WTC11 (cell line): ENCODE data around the gene NOXO1. TPM values are rescaled to one million over a fixed set of nuclear protein-coding genes. Genes with fewer than 3 reads are reported as not detected.

Experiments used
- ATAC-seq: fragments of 200-7000 bp; cut with Tn5 transposase; 2 replicates; pipeline ENCODE4 v1.10.0; 2021; ENCODE audit warnings: mild to moderate bottlenecking, moderate library complexity
- CTCF ChIA-PET: fragments of 300-600 bp; sonication (Branson Sonifier 250); formaldehyde crosslinking; loops from one replicate; lab custom pipeline; 2021; ENCODE audit warnings: antibody characterized with exemption; lab: Charles Lee
- POLR2A ChIA-PET: fragments of 350-600 bp; sonication (Branson Sonifier 250); formaldehyde crosslinking; loops from one replicate; lab custom pipeline; 2021; ENCODE audit warnings: antibody characterized with exemption; lab: Charles Lee
- DNase-seq: peaks from one replicate; pipeline ENCODE4 v3.0.0; 2021; ENCODE audit warnings: low spot score
- H3K27ac Mint-ChIP-seq: 2 replicates; pipeline ENCODE4 v1.8.0; 2021; ENCODE audit warnings: mixed read lengths
- H3K27me3 Mint-ChIP-seq: 2 replicates; pipeline ENCODE4 v1.8.0; 2021; ENCODE audit warnings: low read depth, mild to moderate bottlenecking, moderate library complexity, mixed read lengths
- H3K36me3 Mint-ChIP-seq: 2 replicates; pipeline ENCODE4 v1.8.0; 2021; ENCODE audit warnings: mixed read lengths
- H3K4me1 Mint-ChIP-seq: 2 replicates; pipeline ENCODE4 v1.8.0; 2022; ENCODE audit warnings: mixed read lengths
- H3K4me3 Mint-ChIP-seq: 2 replicates; pipeline ENCODE4 v1.8.0; 2021; ENCODE audit warnings: mild to moderate bottlenecking, moderate library complexity, mixed read lengths
- H3K9me3 Mint-ChIP-seq: 2 replicates; pipeline ENCODE4 v1.8.0; 2021; ENCODE audit warnings: mixed read lengths
- AR ChIP-seq: fragments of 250-450 bp; sonication (Bioruptor Pico); IDR thresholded peaks from 2 replicates; pipeline ENCODE4 v1.9.0; 2021; ENCODE audit warnings: mild to moderate bottlenecking
- ATF1 ChIP-seq: sonication (generic); formaldehyde crosslinking; IDR thresholded peaks from 2 replicates; pipeline ENCODE4 v1.8.1; 2023; ENCODE audit warnings: mild to moderate bottlenecking, moderate library complexity, missing genetic modification reagents
- ATF6 ChIP-seq: sonication (generic); formaldehyde crosslinking; IDR thresholded peaks from 2 replicates; pipeline ENCODE4 v1.8.1; 2023; ENCODE audit warnings: mild to moderate bottlenecking, missing genetic modification reagents
- CREM ChIP-seq: sonication (generic); formaldehyde crosslinking; IDR thresholded peaks from 2 replicates; pipeline ENCODE4 v1.8.1; 2022; ENCODE audit warnings: mild to moderate bottlenecking, missing genetic modification reagents, moderate library complexity
- CTCF ChIP-seq: fragments of 200-600 bp; IDR thresholded peaks from 2 replicates; pipeline ENCODE4 v1.8.0; 2022; ENCODE audit warnings: antibody characterized with exemption
- ESRRA ChIP-seq: sonication (generic); formaldehyde crosslinking; IDR thresholded peaks from 2 replicates; pipeline ENCODE4 v1.8.1; 2022; ENCODE audit warnings: mild to moderate bottlenecking, missing genetic modification reagents, borderline replicate concordance
- ETV6 ChIP-seq: sonication (generic); formaldehyde crosslinking; IDR thresholded peaks from 2 replicates; pipeline ENCODE4 v1.8.1; 2022; ENCODE audit warnings: mild to moderate bottlenecking, missing genetic modification reagents
- IRF2 ChIP-seq: sonication (generic); formaldehyde crosslinking; IDR thresholded peaks from 2 replicates; pipeline ENCODE4 v1.8.0; 2022; ENCODE audit warnings: low read depth, missing genetic modification reagents, borderline replicate concordance
- MAX ChIP-seq: sonication (generic); formaldehyde crosslinking; IDR thresholded peaks from 2 replicates; pipeline ENCODE4 v1.8.0; 2022; ENCODE audit warnings: mild to moderate bottlenecking, missing genetic modification reagents
- MYBL2 ChIP-seq: sonication (generic); formaldehyde crosslinking; IDR thresholded peaks from 2 replicates; pipeline ENCODE4 v1.8.1; 2023; ENCODE audit warnings: mild to moderate bottlenecking, moderate library complexity, missing genetic modification reagents
- RELA ChIP-seq: sonication (generic); formaldehyde crosslinking; IDR thresholded peaks from 2 replicates; pipeline ENCODE4 v1.8.1; 2022; ENCODE audit warnings: missing genetic modification reagents, mild to moderate bottlenecking, borderline replicate concordance
- SP1 ChIP-seq: sonication (generic); formaldehyde crosslinking; conservative IDR thresholded peaks from 2 replicates; pipeline ENCODE4 v1.8.1; 2022; ENCODE audit warnings: missing genetic modification reagents
- TP53 ChIP-seq: sonication (generic); formaldehyde crosslinking; IDR thresholded peaks from 2 replicates; pipeline ENCODE4 v1.8.1; 2023; ENCODE audit warnings: mild to moderate bottlenecking, missing genetic modification reagents
- USF1 ChIP-seq: sonication (generic); formaldehyde crosslinking; IDR thresholded peaks from 2 replicates; pipeline ENCODE4 v1.8.0; 2022; ENCODE audit warnings: mild to moderate bottlenecking, missing genetic modification reagents
- ZNF219 ChIP-seq: sonication (generic); formaldehyde crosslinking; IDR thresholded peaks from 2 replicates; pipeline ENCODE4 v1.8.0; 2023; ENCODE audit warnings: missing genetic modification reagents, mild to moderate bottlenecking, borderline replicate concordance
- ZNF281 ChIP-seq: sonication (generic); formaldehyde crosslinking; IDR thresholded peaks from 2 replicates; pipeline ENCODE4 v1.8.0; 2023; ENCODE audit warnings: mild to moderate bottlenecking, missing genetic modification reagents
- ZNF317 ChIP-seq: sonication (generic); formaldehyde crosslinking; IDR thresholded peaks from 2 replicates; pipeline ENCODE4 v1.8.1; 2023; ENCODE audit warnings: low read depth, mild to moderate bottlenecking, moderate library complexity, missing genetic modification reagents, borderline replicate concordance
- ZNF671 ChIP-seq: fragments of 250-450 bp; sonication (Bioruptor Pico); IDR thresholded peaks from 2 replicates; pipeline ENCODE4 v1.8.0; 2021; ENCODE audit warnings: mild to moderate bottlenecking
- total RNA-seq: library from RNA; stranded (reverse); gene quantifications from 3 replicates; pipeline ENCODE4 v1.2.3, GENCODE V29; 2021

The NOXO1 gene
- total RNA-seq, 1 experiment from 2014 or later: 5.7 TPM

GRCh38 chr16:2003827-2004641 lies 22.8 kb upstream of the NOXO1 start (continued):
- TF ChIP-seq SP1 (CRISPR knock-in tag) (peak; percentile 82), MAX (peak; percentile 79; the same call in 1 of the 2 replicates), ZNF317 (CRISPR knock-in tag) (0 out of 2 replicates have a peak, but pooled peaks have one; percentile 13), CTCF (peak; percentile 92), ATF1 (no peak), CREM (CRISPR knock-in tag) (0 out of 2 replicates have a peak, but pooled peaks have one; percentile 54)
- TF ChIP-seq, all 79 proteins: peak for 11

- Mint-ChIP-seq H3K27ac (no peak overlapping the region), H3K4me1 (peaks cover 29% of the 10 kb centered on the region), H3K4me3 (no peak overlapping the region), H3K9me3 (no peaks in the 10 kb centered on the region), H3K36me3 (peaks cover 14% of the 10 kb centered on the region), H3K27me3 (no peaks in the 10 kb centered on the region)
- CTCF ChIA-PET: interaction anchor here (0.7 to 3.9 kb wide), 39 partner anchors 10 to 528 kb away, joined by 3 to 82 read pairs (median 8); partner anchors contain the start of genes CASKIN1, CEMP1, GFER and NHERF2
- TF ChIP-seq ESRRA (CRISPR knock-in tag) (no peak), ZNF219 (CRISPR knock-in tag) (no peak)
- DNase-seq: no peak
- POLR2A ChIA-PET: interaction anchor here (0.6 to 3.0 kb wide), 4 partner anchors 11 to 148 kb away, joined by 3 to 13 read pairs (median 6); partner anchors contain the start of gene RPS2
- ATAC-seq: no peak
Observed at GRCh38 chr16:2003231-2003826, 22.1 kb upstream of the NOXO1 start.

- ATAC-seq (no peak), DNase-seq (no peak)
- POLR2A ChIA-PET: interaction anchor here (1.5 kb wide), 1 partner anchor 38 kb away, joined by 7 read pairs; the partner anchor contains the start of gene RPS2
- peaks cover 22% of the 10 kb centered on the region for H3K4me1 Mint-ChIP-seq
- peaks cover 19% of the 10 kb centered on the region for H3K36me3 Mint-ChIP-seq
- H3K27me3 Mint-ChIP-seq: no peaks in the 10 kb centered on the region
- no peaks in the 10 kb centered on the region for H3K9me3 Mint-ChIP-seq
- H3K27ac Mint-ChIP-seq: no peak overlapping the region
- CTCF ChIA-PET: interaction anchor here (1.4 to 3.9 kb wide), 17 partner anchors 10 to 193 kb away, joined by 4 to 82 read pairs (median 14); partner anchors contain the start of genes CASKIN1, GFER, NHERF2 and NOXO1
- H3K4me3 Mint-ChIP-seq: no peak overlapping the region
- no peak for TF ChIP-seq AR (CRISPR knock-in tag)
- no peak for TF ChIP-seq ATF6 (CRISPR knock-in tag)
- no peak; the same call in 1 of the 2 replicates for TF ChIP-seq RELA
- no peak for TF ChIP-seq IRF2 (CRISPR knock-in tag)
- TF ChIP-seq ETV6: no peak
- TF ChIP-seq TP53: no peak
- TF ChIP-seq USF1 (CRISPR knock-in tag): no peak
- TF ChIP-seq MYBL2: no peak
- no peak for TF ChIP-seq ZNF671 (CRISPR knock-in tag)
- TF ChIP-seq ZNF281 (CRISPR knock-in tag): no peak
Observed at GRCh38 chr16:2002406-2003230, 21.3 kb upstream of the NOXO1 start.
